WTC11 (cell line): ENCODE results near the gene NPLOC4. TPM values are rescaled to one million over a fixed set of nuclear protein-coding genes. Genes with fewer than 3 reads are reported as not detected.

Experiments used
- ATAC-seq: fragments of 200-7000 bp; cut with Tn5 transposase; 2 replicates; pipeline ENCODE4 v1.10.0; 2021; ENCODE audit warnings: mild to moderate bottlenecking, moderate library complexity
- CTCF ChIA-PET: fragments of 300-600 bp; sonication (Branson Sonifier 250); formaldehyde crosslinking; loops from one replicate; lab custom pipeline; 2021; ENCODE audit warnings: antibody characterized with exemption; lab: Charles Lee
- POLR2A ChIA-PET: fragments of 350-600 bp; sonication (Branson Sonifier 250); formaldehyde crosslinking; loops from one replicate; lab custom pipeline; 2021; ENCODE audit warnings: antibody characterized with exemption; lab: Charles Lee
- DNase-seq: peaks from one replicate; pipeline ENCODE4 v3.0.0; 2021; ENCODE audit warnings: low spot score
- H3K27ac Mint-ChIP-seq: 2 replicates; pipeline ENCODE4 v1.8.0; 2021; ENCODE audit warnings: mixed read lengths
- H3K27me3 Mint-ChIP-seq: 2 replicates; pipeline ENCODE4 v1.8.0; 2021; ENCODE audit warnings: low read depth, mild to moderate bottlenecking, moderate library complexity, mixed read lengths
- H3K36me3 Mint-ChIP-seq: 2 replicates; pipeline ENCODE4 v1.8.0; 2021; ENCODE audit warnings: mixed read lengths
- H3K4me1 Mint-ChIP-seq: 2 replicates; pipeline ENCODE4 v1.8.0; 2022; ENCODE audit warnings: mixed read lengths
- H3K4me3 Mint-ChIP-seq: 2 replicates; pipeline ENCODE4 v1.8.0; 2021; ENCODE audit warnings: mild to moderate bottlenecking, moderate library complexity, mixed read lengths
- H3K9me3 Mint-ChIP-seq: 2 replicates; pipeline ENCODE4 v1.8.0; 2021; ENCODE audit warnings: mixed read lengths
- AFF4 ChIP-seq: sonication (generic); formaldehyde crosslinking; IDR thresholded peaks from 2 replicates; pipeline ENCODE4 v1.8.1; 2023; ENCODE audit warnings: mild to moderate bottlenecking, missing genetic modification reagents, borderline replicate concordance
- AR ChIP-seq: fragments of 250-450 bp; sonication (Bioruptor Pico); IDR thresholded peaks from 2 replicates; pipeline ENCODE4 v1.9.0; 2021; ENCODE audit warnings: mild to moderate bottlenecking
- ARID4B ChIP-seq: sonication (generic); formaldehyde crosslinking; IDR thresholded peaks from 2 replicates; pipeline ENCODE4 v1.8.0; 2023; ENCODE audit warnings: missing genetic modification reagents, mild to moderate bottlenecking, borderline replicate concordance
- ATF1 ChIP-seq: sonication (generic); formaldehyde crosslinking; IDR thresholded peaks from 2 replicates; pipeline ENCODE4 v1.8.1; 2023; ENCODE audit warnings: mild to moderate bottlenecking, moderate library complexity, missing genetic modification reagents
- ATF3 ChIP-seq: sonication (generic); formaldehyde crosslinking; conservative IDR thresholded peaks from 2 replicates; pipeline ENCODE4 v1.8.1; 2022; ENCODE audit warnings: mild to moderate bottlenecking, missing genetic modification reagents
- CDX4 ChIP-seq: fragments of 250-450 bp; sonication (Bioruptor Pico); IDR thresholded peaks from 2 replicates; pipeline ENCODE4 v1.9.0; 2021; ENCODE audit warnings: moderate library complexity, mild to moderate bottlenecking, inconsistent platforms, borderline replicate concordance
- FOXJ3 ChIP-seq: sonication (generic); formaldehyde crosslinking; IDR thresholded peaks from 2 replicates; pipeline ENCODE4 v1.9.0; 2021; ENCODE audit warnings: missing genetic modification reagents, mild to moderate bottlenecking, borderline replicate concordance
- GABPB1 ChIP-seq: sonication (generic); formaldehyde crosslinking; IDR thresholded peaks from 2 replicates; pipeline ENCODE4 v1.8.1; 2023; ENCODE audit warnings: mild to moderate bottlenecking, missing genetic modification reagents
- GRHL2 ChIP-seq: fragments of 250-450 bp; sonication (Bioruptor Pico); IDR thresholded peaks from 2 replicates; pipeline ENCODE4 v1.8.0; 2022; ENCODE audit warnings: mild to moderate bottlenecking, moderate library complexity; ENCODE audit not compliant: insufficient replicate concordance, severe bottlenecking
- GTF2I ChIP-seq: fragments of 250-450 bp; sonication (Bioruptor Pico); conservative IDR thresholded peaks from 2 replicates; pipeline ENCODE4 v1.4.0; 2021; ENCODE audit warnings: mild to moderate bottlenecking
- JUN ChIP-seq: sonication (generic); formaldehyde crosslinking; IDR thresholded peaks from 2 replicates; pipeline ENCODE4 v1.8.0; 2023; ENCODE audit warnings: mild to moderate bottlenecking, missing genetic modification reagents
- MAX ChIP-seq: sonication (generic); formaldehyde crosslinking; IDR thresholded peaks from 2 replicates; pipeline ENCODE4 v1.8.0; 2022; ENCODE audit warnings: mild to moderate bottlenecking, missing genetic modification reagents
- MYBL2 ChIP-seq: sonication (generic); formaldehyde crosslinking; IDR thresholded peaks from 2 replicates; pipeline ENCODE4 v1.8.1; 2023; ENCODE audit warnings: mild to moderate bottlenecking, moderate library complexity, missing genetic modification reagents
- RELA ChIP-seq: sonication (generic); formaldehyde crosslinking; IDR thresholded peaks from 2 replicates; pipeline ENCODE4 v1.8.1; 2022; ENCODE audit warnings: missing genetic modification reagents, mild to moderate bottlenecking, borderline replicate concordance
- TEAD1 ChIP-seq: sonication (generic); formaldehyde crosslinking; IDR thresholded peaks from 2 replicates; pipeline ENCODE4 v1.8.0; 2022; ENCODE audit warnings: mild to moderate bottlenecking, missing genetic modification reagents
- ZBTB43 ChIP-seq: sonication (generic); formaldehyde crosslinking; IDR thresholded peaks from 2 replicates; pipeline ENCODE4 v1.8.1; 2023; ENCODE audit warnings: mild to moderate bottlenecking, missing genetic modification reagents
- ZNF219 ChIP-seq: sonication (generic); formaldehyde crosslinking; IDR thresholded peaks from 2 replicates; pipeline ENCODE4 v1.8.0; 2023; ENCODE audit warnings: missing genetic modification reagents, mild to moderate bottlenecking, borderline replicate concordance
- ZNF396 ChIP-seq: fragments of 250-450 bp; sonication (Bioruptor Pico); IDR thresholded peaks from 2 replicates; pipeline ENCODE4 v1.8.0; 2021; ENCODE audit warnings: mild to moderate bottlenecking, moderate library complexity, borderline replicate concordance
- total RNA-seq: library from RNA; stranded (reverse); gene quantifications from 3 replicates; pipeline ENCODE4 v1.2.3, GENCODE V29; 2021

NPLOC4 gene
- total RNA-seq, 1 experiment from 2014 or later, result 83.5 TPM

- peaks cover 6% of the 10 kb centered on the region; the same call in 1 of the 2 replicates for H3K36me3 Mint-ChIP-seq
- ChIA-PET POLR2A (no interaction called here), CTCF (interaction anchor here (1.4 kb wide), 1 partner anchor 21 kb away, joined by 3 read pairs; no protein-coding TSS in a partner anchor)
- no peak for ATAC-seq
- no peak overlapping the region for H3K4me3 Mint-ChIP-seq
- H3K27me3 Mint-ChIP-seq, result no peaks in the 10 kb centered on the region
- no peaks in the 10 kb centered on the region for H3K9me3 Mint-ChIP-seq
- H3K4me1 Mint-ChIP-seq, result no peaks in the 10 kb centered on the region
- TF ChIP-seq ZNF219 (CRISPR knock-in tag) (no peak), JUN (CRISPR knock-in tag) (no peak), TEAD1 (CRISPR knock-in tag) (no peak), FOXJ3 (CRISPR knock-in tag) (no peak)
- TF ChIP-seq, all 79 proteins: peak for 0
- no peak for DNase-seq
- no peak overlapping the region for H3K27ac Mint-ChIP-seq
These were observed 93.2 kb downstream of the NPLOC4 start for GRCh38 chr17:81543756-81544155.

GRCh38 chr17:81543339-81543675 is 93.6 kb downstream of the NPLOC4 start:
- ChIA-PET CTCF (interaction anchor here (1.4 kb wide), 1 partner anchor 20 kb away, joined by 3 read pairs; no protein-coding TSS in a partner anchor), POLR2A (no interaction called here)
- H3K36me3 Mint-ChIP-seq, result peaks cover 6% of the 10 kb centered on the region; the same call in 1 of the 2 replicates
- no peaks in the 10 kb centered on the region for H3K9me3 Mint-ChIP-seq
- DNase-seq (no peak), ATAC-seq (no peak)
- no peaks in the 10 kb centered on the region for H3K27me3 Mint-ChIP-seq
- no peak overlapping the region for H3K4me3 Mint-ChIP-seq
- no peaks in the 10 kb centered on the region for H3K4me1 Mint-ChIP-seq
- TF ChIP-seq CDX4 (no peak), RELA (CRISPR knock-in tag) (no peak), ARID4B (CRISPR knock-in tag) (no peak), ZBTB43 (no peak), ZNF396 (no peak), ATF3 (CRISPR knock-in tag) (no peak), GTF2I (CRISPR knock-in tag) (no peak), AFF4 (no peak), AR (no peak), ZNF219 (CRISPR knock-in tag) (no peak), GRHL2 (CRISPR knock-in tag) (no peak), MAX (CRISPR knock-in tag) (no peak), ATF1 (CRISPR knock-in tag) (no peak), GABPB1 (CRISPR knock-in tag) (no peak), MYBL2 (CRISPR knock-in tag) (no peak)
- no peak overlapping the region for H3K27ac Mint-ChIP-seq
